ENCODE data around the gene STK26.

DNA sequence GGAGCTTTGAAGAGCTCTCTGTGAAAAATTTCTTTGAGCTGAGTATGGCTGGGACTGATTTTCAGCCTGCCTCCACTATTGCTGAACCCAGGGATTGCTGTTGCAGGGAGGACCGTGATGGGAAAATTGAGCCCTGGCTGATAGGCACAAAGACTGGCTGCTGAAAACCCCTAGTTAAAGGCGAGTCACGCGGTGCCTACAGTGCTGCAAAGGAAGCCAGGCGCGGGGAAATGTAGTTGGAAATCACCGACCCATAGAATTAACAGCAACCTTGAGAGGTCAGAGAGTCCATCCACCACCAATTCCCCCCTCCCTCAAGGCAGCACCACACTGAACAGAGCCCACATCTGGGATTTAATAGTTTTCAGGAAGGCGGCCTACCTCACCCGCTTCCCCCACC, 78.7 kb downstream of the STK26 start:
- TF ChIP-seq MYC (IDR thresholded peaks at IDR 0.05; ENCODE audit: low read depth, low read length) (no peak), POLR2A (IDR thresholded peaks at IDR 0.05; ENCODE audit: extremely low read depth, insufficient read length) (no peak)
- TF ChIP-seq, protein P1, sequence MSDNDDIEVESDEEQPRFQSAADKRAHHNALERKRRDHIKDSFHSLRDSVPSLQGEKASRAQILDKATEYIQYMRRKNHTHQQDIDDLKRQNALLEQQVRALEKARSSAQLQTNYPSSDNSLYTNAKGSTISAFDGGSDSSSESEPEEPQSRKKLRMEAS (IDR thresholded peaks at IDR 0.05; ENCODE audit: low read depth, low read length) = no peak
- TF ChIP-seq, protein P2, sequence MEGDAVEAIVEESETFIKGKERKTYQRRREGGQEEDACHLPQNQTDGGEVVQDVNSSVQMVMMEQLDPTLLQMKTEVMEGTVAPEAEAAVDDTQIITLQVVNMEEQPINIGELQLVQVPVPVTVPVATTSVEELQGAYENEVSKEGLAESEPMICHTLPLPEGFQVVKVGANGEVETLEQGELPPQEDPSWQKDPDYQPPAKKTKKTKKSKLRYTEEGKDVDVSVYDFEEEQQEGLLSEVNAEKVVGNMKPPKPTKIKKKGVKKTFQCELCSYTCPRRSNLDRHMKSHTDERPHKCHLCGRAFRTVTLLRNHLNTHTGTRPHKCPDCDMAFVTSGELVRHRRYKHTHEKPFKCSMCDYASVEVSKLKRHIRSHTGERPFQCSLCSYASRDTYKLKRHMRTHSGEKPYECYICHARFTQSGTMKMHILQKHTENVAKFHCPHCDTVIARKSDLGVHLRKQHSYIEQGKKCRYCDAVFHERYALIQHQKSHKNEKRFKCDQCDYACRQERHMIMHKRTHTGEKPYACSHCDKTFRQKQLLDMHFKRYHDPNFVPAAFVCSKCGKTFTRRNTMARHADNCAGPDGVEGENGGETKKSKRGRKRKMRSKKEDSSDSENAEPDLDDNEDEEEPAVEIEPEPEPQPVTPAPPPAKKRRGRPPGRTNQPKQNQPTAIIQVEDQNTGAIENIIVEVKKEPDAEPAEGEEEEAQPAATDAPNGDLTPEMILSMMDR (IDR thresholded peaks at IDR 0.05; ENCODE audit: low read depth, low read length) = no peak
